ENCODE measurements around the gene NCKAP5. TPM values are rescaled to one million over a fixed set of nuclear protein-coding genes. Genes with fewer than 3 reads are reported as not detected.
"Not testable (repeated sequence)": the region's sequence is repeated elsewhere in the genome, so short reads cannot be mapped to it uniquely, and the experiment has no call there.

The NCKAP5 gene
- total RNA-seq, 1 experiment from 2014 or later: not detected

DNA sequence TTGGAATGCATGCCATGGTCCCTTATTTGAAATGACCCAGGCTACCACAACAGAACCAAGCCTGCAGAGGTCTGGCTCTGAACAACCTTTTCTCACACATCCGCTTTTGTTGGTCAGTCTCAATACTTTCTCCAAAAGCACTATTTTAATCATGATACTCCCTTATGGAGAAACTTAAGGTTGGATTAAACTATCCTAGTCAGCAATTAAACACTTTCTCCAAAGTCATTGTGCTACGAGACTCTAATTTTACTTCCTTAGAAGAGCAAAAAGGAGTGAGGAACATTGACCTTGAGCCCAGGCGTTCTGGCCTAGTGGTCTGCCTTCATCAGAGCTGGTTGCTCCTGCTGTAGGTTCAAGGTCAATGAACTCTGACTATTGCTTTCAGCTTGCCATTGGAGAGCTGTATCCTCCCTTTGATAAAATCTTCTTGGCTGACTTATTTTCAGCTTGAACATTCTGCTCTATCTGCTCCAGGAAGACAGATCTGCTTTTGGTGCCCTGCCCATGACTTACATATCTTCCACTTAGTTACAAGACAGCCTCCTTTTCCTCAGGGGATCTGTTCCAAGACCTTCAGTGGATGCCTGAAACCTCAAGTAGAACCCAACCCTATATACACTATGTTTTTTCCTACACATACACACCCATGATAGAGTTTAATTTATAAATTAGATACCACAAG is 91.2 kb downstream of the NCKAP5 start:
- H3K4me1 ChIP-seq (replicated peaks; ENCODE audit: insufficient read depth): no peaks in the 10 kb centered on the region
- no peak overlapping the region for H3K27ac ChIP-seq
- H3K4me2 ChIP-seq: no peak overlapping the region
- no peak overlapping the region for H2AFZ ChIP-seq
- no peaks in the 10 kb centered on the region for H3K79me2 ChIP-seq (ENCODE audit: low read depth)
- no peak overlapping the region for H3K4me3 ChIP-seq
- H3K9me3 ChIP-seq (ENCODE audit: insufficient read depth, low read depth): no peaks in the 10 kb centered on the region
- no peaks in the 10 kb centered on the region for H3F3A ChIP-seq (ENCODE audit: insufficient read depth, low read depth)
- CTCF ChIA-PET: no interaction called here
- no peak for DNase-seq
- POLR2A ChIA-PET (ENCODE audit: unreplicated experiment): interaction anchor here (0.6 kb wide), 1 partner anchor 919 kb away, joined by 3 read pairs; no protein-coding TSS in a partner anchor
- no peaks in the 10 kb centered on the region for H4K20me1 ChIP-seq (ENCODE audit: insufficient read depth)
- H3K27me3 ChIP-seq (ENCODE audit: insufficient read depth, low read depth): peaks cover 4% of the 10 kb centered on the region; the same call in 1 of the 2 replicates
- H3K9me2 ChIP-seq (ENCODE audit: insufficient read depth): no peaks in the 10 kb centered on the region
- TF ChIP-seq, protein P1, sequence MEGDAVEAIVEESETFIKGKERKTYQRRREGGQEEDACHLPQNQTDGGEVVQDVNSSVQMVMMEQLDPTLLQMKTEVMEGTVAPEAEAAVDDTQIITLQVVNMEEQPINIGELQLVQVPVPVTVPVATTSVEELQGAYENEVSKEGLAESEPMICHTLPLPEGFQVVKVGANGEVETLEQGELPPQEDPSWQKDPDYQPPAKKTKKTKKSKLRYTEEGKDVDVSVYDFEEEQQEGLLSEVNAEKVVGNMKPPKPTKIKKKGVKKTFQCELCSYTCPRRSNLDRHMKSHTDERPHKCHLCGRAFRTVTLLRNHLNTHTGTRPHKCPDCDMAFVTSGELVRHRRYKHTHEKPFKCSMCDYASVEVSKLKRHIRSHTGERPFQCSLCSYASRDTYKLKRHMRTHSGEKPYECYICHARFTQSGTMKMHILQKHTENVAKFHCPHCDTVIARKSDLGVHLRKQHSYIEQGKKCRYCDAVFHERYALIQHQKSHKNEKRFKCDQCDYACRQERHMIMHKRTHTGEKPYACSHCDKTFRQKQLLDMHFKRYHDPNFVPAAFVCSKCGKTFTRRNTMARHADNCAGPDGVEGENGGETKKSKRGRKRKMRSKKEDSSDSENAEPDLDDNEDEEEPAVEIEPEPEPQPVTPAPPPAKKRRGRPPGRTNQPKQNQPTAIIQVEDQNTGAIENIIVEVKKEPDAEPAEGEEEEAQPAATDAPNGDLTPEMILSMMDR (conservative IDR thresholded peaks at IDR 0.05): no peak
- no peak for TF ChIP-seq EZH2 (IDR thresholded peaks at IDR 0.05; ENCODE audit: low read depth)
- no peaks in the 10 kb centered on the region for H3K36me3 ChIP-seq (ENCODE audit: low read depth)
- intact Hi-C loops (cut with micrococcal nuclease; ENCODE audit: unreplicated experiment): no loop called here
- no TSS peak for BruUV-seq (replicated peaks)

DNA sequence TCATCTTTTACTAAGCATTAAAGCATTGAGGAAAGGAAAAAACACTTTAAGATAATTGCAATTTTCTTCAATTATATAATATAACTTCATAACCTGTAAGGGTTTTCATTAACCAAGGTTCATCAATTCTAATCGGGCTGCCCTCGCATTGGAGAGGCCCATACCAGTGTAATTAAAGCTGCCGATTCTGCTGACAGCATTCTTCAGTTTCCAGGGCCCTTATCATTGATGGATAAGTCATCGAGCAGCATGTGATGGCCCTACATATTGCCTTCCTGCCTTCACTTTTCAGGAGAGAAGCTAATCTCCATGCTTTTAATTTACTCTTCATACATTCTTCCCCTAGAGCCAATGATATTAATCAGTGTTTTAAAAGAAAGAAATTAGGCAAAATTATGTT is 92.0 kb downstream of the NCKAP5 start:
- Histone ChIP-seq H3F3A (ENCODE audit: insufficient read depth, low read depth) (no peaks in the 10 kb centered on the region), H3K9me2 (ENCODE audit: insufficient read depth) (no peaks in the 10 kb centered on the region)
- no TSS peak for BruUV-seq (replicated peaks)

DNA sequence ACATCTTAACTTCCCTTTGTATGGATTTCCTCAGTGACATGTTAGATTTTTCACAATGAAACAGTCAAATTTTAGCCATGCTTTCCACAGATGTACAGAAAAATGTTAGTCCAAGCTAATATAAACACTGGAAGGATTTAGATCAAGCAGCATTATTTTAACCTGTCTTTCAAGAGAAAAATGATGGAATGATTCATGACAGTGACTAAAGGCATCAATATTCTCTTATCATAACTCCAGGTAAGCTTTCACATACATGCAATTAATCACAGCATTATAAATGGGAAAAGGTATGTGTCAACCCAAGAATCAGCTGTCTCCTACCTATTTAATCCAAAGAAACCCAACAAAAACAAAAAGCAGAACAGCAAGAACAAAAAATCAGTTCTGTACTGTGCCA is 92.7 kb downstream of the NCKAP5 start:
- CTCF ChIA-PET: no interaction called here

More for the DNA sequence above, 92.0 kb downstream of the NCKAP5 start:
- no peak overlapping the region for H2AFZ ChIP-seq
- no peak overlapping the region for H3K27ac ChIP-seq
- no peaks in the 10 kb centered on the region for H3K4me1 ChIP-seq (replicated peaks; ENCODE audit: insufficient read depth)
- no peak overlapping the region for H3K4me2 ChIP-seq
- TF ChIP-seq, protein P1 (conservative IDR thresholded peaks at IDR 0.05): no peak
- TF ChIP-seq EZH2 (IDR thresholded peaks at IDR 0.05; ENCODE audit: low read depth): no peak
- ChIA-PET CTCF (no interaction called here), POLR2A (ENCODE audit: unreplicated experiment) (no interaction called here)
- no peak overlapping the region for H3K4me3 ChIP-seq
- H3K27me3 ChIP-seq (ENCODE audit: insufficient read depth, low read depth): peaks cover 4% of the 10 kb centered on the region; the same call in 1 of the 2 replicates
- H3K9me3 ChIP-seq (ENCODE audit: insufficient read depth, low read depth): no peaks in the 10 kb centered on the region
- intact Hi-C loops (cut with micrococcal nuclease; ENCODE audit: unreplicated experiment): no loop called here
- no peak for DNase-seq
- H3K79me2 ChIP-seq (ENCODE audit: low read depth): no peaks in the 10 kb centered on the region
- no peaks in the 10 kb centered on the region for H4K20me1 ChIP-seq (ENCODE audit: insufficient read depth)
- H3K36me3 ChIP-seq (ENCODE audit: low read depth): no peaks in the 10 kb centered on the region

DNA sequence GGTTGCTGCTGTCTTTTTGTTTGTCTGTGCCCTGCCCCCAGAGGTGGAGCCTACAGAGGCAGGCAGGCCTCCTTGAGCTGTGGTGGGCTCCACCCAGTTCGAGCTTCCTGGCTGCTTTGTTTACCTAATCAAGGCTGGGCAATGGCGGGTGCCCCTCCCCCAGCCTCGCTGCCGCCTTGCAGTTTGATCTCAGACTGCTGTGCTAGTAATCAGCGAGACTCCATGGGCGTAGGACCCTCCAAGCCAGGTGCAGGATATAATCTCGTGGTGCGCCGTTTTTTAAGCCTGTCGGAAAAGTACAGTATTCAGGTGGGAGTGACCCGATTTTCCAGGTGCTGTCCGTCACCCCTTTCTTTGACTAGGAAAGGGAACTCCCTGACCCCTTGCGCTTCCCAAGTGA is 97.8 kb downstream of the NCKAP5 start:
- DNase-seq: not testable (repeated sequence)

More for the DNA sequence above, 92.7 kb downstream of the NCKAP5 start:
- POLR2A ChIA-PET (ENCODE audit: unreplicated experiment): no interaction called here
- intact Hi-C loops (cut with micrococcal nuclease; ENCODE audit: unreplicated experiment): no loop called here
- no peak overlapping the region for H3K4me2 ChIP-seq
- no peaks in the 10 kb centered on the region for H3K9me2 ChIP-seq (ENCODE audit: insufficient read depth)
- H3K27me3 ChIP-seq (ENCODE audit: insufficient read depth, low read depth): peaks cover 3% of the 10 kb centered on the region; the same call in 1 of the 2 replicates
- no TSS peak for BruUV-seq (replicated peaks)
- H3K27ac ChIP-seq: no peak overlapping the region
- no peaks in the 10 kb centered on the region for H3K4me1 ChIP-seq (replicated peaks; ENCODE audit: insufficient read depth)
- H3K4me3 ChIP-seq: no peak overlapping the region
- no peaks in the 10 kb centered on the region for H4K20me1 ChIP-seq (ENCODE audit: insufficient read depth)
- H3K36me3 ChIP-seq (ENCODE audit: low read depth): no peaks in the 10 kb centered on the region
- no peaks in the 10 kb centered on the region for H3K9me3 ChIP-seq (ENCODE audit: insufficient read depth, low read depth)
- no peak for DNase-seq
- no peaks in the 10 kb centered on the region for H3K79me2 ChIP-seq (ENCODE audit: low read depth)
- no peak overlapping the region for H2AFZ ChIP-seq
- H3F3A ChIP-seq (ENCODE audit: insufficient read depth, low read depth): no peaks in the 10 kb centered on the region
- TF ChIP-seq, protein P1 (conservative IDR thresholded peaks at IDR 0.05): no peak
- TF ChIP-seq EZH2 (IDR thresholded peaks at IDR 0.05; ENCODE audit: low read depth): no peak

More for the DNA sequence above, 97.8 kb downstream of the NCKAP5 start:
- H3K9me3 ChIP-seq (ENCODE audit: insufficient read depth, low read depth); H3K79me2 ChIP-seq (ENCODE audit: low read depth); intact Hi-C loops (cut with micrococcal nuclease; ENCODE audit: unreplicated experiment); H3K4me2 ChIP-seq; H3K4me3 ChIP-seq; H2AFZ ChIP-seq; POLR2A ChIA-PET (ENCODE audit: unreplicated experiment); H3K27me3 ChIP-seq (ENCODE audit: insufficient read depth, low read depth); H4K20me1 ChIP-seq (ENCODE audit: insufficient read depth); H3K9me2 ChIP-seq (ENCODE audit: insufficient read depth); H3K27ac ChIP-seq; BruUV-seq (replicated peaks); H3K4me1 ChIP-seq (replicated peaks; ENCODE audit: insufficient read depth); CTCF ChIA-PET; H3K36me3 ChIP-seq (ENCODE audit: low read depth); H3F3A ChIP-seq (ENCODE audit: insufficient read depth, low read depth): not testable (repeated sequence)
